ENCODE results near the gene YIF1A. TPM values are rescaled to one million over a fixed set of nuclear protein-coding genes. Genes with fewer than 3 reads are reported as not detected.
"Not testable (repeated sequence)": the region's sequence is repeated elsewhere in the genome, so short reads cannot be mapped to it uniquely, and the experiment has no call there.

The YIF1A gene
- total RNA-seq, 6 donors from 2014 or later, result 25.1 to 107 (median 68.2) TPM

DNA sequence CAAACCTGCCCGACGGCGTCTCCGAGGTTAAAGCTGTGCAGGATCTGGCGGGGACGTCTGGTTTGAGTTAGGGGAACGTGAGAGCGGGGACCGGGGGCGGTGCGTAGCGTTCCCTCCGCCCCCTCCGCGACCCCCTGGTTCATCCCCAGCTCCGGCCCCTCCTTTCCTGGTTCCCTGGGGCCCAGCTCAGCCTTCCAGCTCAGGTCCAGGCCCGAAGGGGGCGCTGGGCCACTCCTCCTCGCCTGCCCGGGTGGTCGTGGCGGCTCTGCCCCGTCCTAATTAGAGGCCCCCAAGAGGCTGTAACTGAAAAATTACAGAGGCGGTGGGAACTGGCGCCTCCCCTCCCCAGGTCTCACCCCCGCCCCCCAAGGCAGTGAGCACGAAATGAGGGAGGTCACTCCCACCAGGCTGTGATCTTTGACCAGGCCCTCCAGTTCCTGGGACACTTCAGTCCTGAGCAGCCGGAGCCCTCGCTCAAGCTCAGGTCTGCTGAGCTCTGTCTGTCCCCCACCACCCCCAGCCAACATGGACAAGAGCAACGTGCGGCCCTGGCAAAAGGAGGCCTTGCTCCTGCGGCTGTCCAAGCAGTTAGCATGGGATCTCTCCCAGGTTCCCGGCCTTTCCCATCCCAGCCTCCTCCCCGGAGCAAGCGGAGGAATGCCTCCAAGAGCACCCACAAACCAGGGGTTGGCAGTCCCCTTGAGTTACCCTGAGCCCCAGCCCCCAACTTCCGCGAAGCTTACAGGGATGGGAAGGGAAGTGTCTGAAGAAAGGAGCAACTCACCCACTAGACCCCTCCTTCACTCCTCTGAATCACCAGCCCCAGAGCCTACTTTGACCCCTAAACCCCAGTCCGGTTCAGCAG is 24.6 kb upstream of the YIF1A start:
- 43 to 49% methylated on average over 10 to 36 of the region's 38 CpGs for WGBS, 2 donors
- no peaks in the 10 kb centered on the region for H3K36me3 ChIP-seq
- no peaks in the 10 kb centered on the region for H3K27me3 ChIP-seq
- H3K9me3 ChIP-seq, result no peaks in the 10 kb centered on the region
- peak overlapping the region; percentile 82 to 86 (median 85) for H3K27ac ChIP-seq
- H3K4me3 ChIP-seq, result peak overlapping the region in 3 of 4 donors; percentile 54 to 71 (median 62)
- peak in 1 of 2 donors; percentile 0 for ATAC-seq (ENCODE audit: low FRiP score in 2 of 2)
- TF ChIP-seq, protein P1, sequence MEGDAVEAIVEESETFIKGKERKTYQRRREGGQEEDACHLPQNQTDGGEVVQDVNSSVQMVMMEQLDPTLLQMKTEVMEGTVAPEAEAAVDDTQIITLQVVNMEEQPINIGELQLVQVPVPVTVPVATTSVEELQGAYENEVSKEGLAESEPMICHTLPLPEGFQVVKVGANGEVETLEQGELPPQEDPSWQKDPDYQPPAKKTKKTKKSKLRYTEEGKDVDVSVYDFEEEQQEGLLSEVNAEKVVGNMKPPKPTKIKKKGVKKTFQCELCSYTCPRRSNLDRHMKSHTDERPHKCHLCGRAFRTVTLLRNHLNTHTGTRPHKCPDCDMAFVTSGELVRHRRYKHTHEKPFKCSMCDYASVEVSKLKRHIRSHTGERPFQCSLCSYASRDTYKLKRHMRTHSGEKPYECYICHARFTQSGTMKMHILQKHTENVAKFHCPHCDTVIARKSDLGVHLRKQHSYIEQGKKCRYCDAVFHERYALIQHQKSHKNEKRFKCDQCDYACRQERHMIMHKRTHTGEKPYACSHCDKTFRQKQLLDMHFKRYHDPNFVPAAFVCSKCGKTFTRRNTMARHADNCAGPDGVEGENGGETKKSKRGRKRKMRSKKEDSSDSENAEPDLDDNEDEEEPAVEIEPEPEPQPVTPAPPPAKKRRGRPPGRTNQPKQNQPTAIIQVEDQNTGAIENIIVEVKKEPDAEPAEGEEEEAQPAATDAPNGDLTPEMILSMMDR (IDR thresholded peaks at IDR 0.05), result no peak
- TF ChIP-seq POLR2AphosphoS5 (IDR thresholded peaks at IDR 0.05) (no peak), EP300 (IDR thresholded peaks at IDR 0.05) (no peak), POLR2A (IDR thresholded peaks at IDR 0.05) (no peak)
- peak in 1 of 2 donors; percentile 86 for DNase-seq
- H3K4me1 ChIP-seq, result peaks cover 32 to 40% (median 35%) of the 10 kb centered on the region in 4 donors

DNA sequence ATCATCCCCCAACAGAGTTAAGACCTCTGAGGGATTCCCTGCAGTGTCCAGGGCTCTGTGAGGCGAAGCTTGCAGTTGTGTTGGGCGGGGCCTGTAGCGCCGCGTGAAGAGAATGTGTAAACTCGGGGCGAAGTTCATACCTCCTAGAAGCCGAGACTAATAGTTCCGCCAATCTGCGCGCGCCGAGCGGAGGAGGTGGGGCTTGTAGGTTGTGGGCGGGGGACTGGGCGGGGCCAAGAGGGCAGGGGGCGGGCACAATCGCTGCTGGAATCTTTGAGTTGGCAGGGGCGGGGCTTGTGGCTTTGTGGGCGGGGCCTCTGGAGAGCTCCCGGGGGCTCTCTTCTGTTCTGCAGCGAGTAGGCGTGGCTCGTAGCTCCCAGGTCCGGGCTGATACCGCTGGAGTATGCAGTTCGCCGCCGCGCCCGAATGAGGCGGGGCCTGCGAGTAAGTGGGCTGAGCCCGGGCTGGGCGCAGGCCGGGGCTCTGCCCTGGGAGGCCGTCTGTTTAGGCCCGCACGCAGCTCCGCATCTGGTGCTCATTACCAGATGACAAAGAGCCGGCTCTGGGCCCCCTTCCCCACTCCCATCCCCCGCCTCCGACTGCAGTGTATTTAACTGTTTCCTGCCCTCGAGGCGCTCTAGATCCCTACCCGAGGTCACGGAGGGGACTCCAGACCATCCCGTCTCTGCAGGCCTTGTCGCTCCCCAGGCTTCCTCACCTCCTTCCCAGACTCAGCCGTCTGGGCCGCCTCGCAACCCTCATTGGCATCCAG is 23.8 kb upstream of the YIF1A start:
- ATAC-seq (ENCODE audit: low FRiP score in 2 of 2) (peak; percentile 91 to 96), DNase-seq (peak; percentile 99 to 100)
- 0 to 3% methylated on average over 4 to 44 of the region's 52 CpGs for WGBS, 2 donors
- Histone ChIP-seq H3K4me3 (peak overlapping the region; percentile 54 to 72 (median 66)), H3K27ac (peak overlapping the region; percentile 82 to 90 (median 86)), H3K36me3 (no peaks in the 10 kb centered on the region), H3K27me3 (no peaks in the 10 kb centered on the region), H3K9me3 (no peaks in the 10 kb centered on the region), H3K4me1 (peaks cover 24 to 32% (median 26%) of the 10 kb centered on the region in 4 donors)
- peak in 1 of 4 donors; percentile 47 for TF ChIP-seq POLR2A (IDR thresholded peaks at IDR 0.05)
- peak; percentile 6 to 55 for TF ChIP-seq POLR2AphosphoS5 (IDR thresholded peaks at IDR 0.05)
- TF ChIP-seq EP300 (IDR thresholded peaks at IDR 0.05), result no peak
- TF ChIP-seq, protein P1 (IDR thresholded peaks at IDR 0.05), result no peak

DNA sequence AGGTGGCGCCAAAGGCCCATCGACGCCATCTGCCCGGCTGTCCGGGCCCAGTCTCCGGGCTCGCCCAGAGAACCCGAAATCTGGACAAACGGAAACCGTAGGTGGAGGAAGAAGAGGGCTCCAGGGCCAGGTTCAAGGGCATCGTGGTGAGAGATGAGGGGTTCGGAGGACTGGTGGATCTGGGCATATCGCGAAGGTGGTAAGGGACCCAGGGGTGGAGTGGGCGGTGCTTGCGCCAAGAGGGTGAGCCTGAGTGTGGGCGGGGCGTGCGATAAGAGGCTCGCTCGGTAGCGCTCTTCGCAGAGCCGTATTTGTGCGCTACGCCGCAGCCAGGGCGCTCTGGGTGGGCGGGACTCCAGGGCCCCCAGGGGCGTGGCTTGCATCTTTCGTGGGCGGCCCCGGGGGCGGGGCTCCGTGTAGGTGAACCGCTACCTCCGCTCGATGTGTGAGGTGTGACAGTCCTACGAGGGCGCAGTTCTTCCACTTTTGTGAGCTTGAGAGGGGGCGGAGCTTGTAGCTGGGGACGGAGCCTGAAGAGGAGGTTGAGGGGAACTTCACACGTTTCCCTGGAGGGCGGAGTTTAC is 23.1 kb upstream of the YIF1A start:
- 0 to 1% methylated on average over 23 to 27 of the region's 44 CpGs for WGBS, 2 donors
- H3K27me3 ChIP-seq, result no peaks in the 10 kb centered on the region
- H3K4me3 ChIP-seq, result peak overlapping the region; percentile 54 to 72 (median 66)
- H3K27ac ChIP-seq, result peak overlapping the region; percentile 82 to 90 (median 86)
- TF ChIP-seq EP300 (IDR thresholded peaks at IDR 0.05) (no peak), POLR2AphosphoS5 (IDR thresholded peaks at IDR 0.05) (peak in 1 of 2 donors; percentile 58), POLR2A (IDR thresholded peaks at IDR 0.05) (peak in 2 of 4 donors; percentile 20 to 51)
- TF ChIP-seq, protein P1 (IDR thresholded peaks at IDR 0.05), result peak in 5 of 6 experiments; percentile 7 to 96 (median 93)
- DNase-seq (peak; percentile 91 to 98), ATAC-seq (ENCODE audit: low FRiP score in 2 of 2) (peak; percentile 85 to 92)
- no peaks in the 10 kb centered on the region for H3K9me3 ChIP-seq
- H3K36me3 ChIP-seq, result no peaks in the 10 kb centered on the region
- peaks cover 17 to 25% (median 20%) of the 10 kb centered on the region in 4 donors for H3K4me1 ChIP-seq

DNA sequence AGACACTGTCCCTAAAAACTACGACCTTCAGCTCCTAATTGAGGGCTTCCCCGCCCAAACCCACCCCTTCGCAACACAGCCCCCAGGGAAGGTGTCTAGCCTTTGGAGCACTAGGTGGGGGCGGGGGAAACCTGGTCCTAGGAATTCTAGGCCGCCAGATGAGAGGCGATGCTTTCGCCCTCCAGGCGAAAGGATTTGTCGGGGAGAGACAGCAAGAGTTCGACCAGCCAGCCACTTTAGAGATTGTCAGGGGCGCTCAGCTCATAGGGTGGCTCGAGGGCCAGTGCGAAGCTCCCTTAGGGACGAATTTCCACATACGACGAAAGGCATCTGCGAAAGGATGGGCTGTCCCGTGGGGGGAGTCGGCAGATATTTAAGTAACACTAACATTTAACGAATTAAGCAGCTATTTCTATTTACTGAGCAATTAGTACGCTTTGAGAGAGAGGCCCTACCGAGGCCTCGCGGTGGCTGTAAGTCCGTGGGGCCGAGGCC is 22.6 kb upstream of the YIF1A start:
- 25 to 29% methylated on average over 20 to 26 of the region's 26 CpGs for WGBS, 2 donors
- Histone ChIP-seq H3K36me3 (no peaks in the 10 kb centered on the region), H3K9me3 (no peaks in the 10 kb centered on the region), H3K4me1 (peaks cover 12 to 20% (median 14%) of the 10 kb centered on the region in 4 donors), H3K27ac (peak overlapping the region; percentile 82 to 90 (median 86)), H3K4me3 (peak overlapping the region; percentile 54 to 72 (median 66)), H3K27me3 (no peaks in the 10 kb centered on the region)
- TF ChIP-seq POLR2AphosphoS5 (IDR thresholded peaks at IDR 0.05) (no peak), POLR2A (IDR thresholded peaks at IDR 0.05) (no peak), EP300 (IDR thresholded peaks at IDR 0.05) (no peak)
- TF ChIP-seq, protein P1 (IDR thresholded peaks at IDR 0.05), result peak in 2 of 6 experiments; percentile 82 to 90
- DNase-seq (no peak), ATAC-seq (ENCODE audit: low FRiP score in 2 of 2) (no peak)

DNA sequence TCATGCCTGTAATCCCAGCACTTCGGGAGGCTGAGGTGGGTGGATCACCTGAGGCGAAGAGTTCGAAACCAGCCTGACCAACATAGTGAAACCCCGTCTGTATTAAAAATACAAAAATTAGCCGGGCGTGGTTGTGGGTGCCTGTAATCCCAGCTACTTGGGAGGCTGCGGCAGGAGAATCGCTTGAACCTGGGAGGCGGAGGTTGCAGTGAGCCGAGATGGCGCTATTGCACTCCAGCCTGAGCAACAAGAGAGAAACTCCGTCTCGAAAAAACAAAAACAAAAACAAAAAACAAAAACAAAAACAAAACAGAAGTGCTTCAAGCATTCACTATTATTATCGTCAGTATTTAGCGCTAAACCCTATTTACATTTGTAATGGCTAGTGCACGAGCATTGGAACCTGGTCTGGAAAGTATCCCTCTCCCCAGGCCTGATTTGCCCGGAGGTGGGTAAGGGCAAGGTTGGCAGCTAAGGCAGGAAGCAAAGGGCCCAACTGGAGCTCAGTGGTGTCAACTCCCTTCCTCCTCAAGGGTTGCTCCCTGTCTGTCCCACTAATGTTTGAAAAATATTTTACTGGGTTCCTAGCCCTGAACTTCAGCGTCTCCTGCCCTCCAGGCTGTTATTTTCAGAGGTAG is 22.0 kb upstream of the YIF1A start:
- H3K36me3 ChIP-seq; H3K27me3 ChIP-seq; H3K9me3 ChIP-seq; H3K4me3 ChIP-seq; H3K27ac ChIP-seq; DNase-seq; ATAC-seq (ENCODE audit: low FRiP score in 2 of 2): not testable (repeated sequence)
- 81 to 83% methylated on average over 18 of the region's 18 CpGs for WGBS, 2 donors
- peaks cover 9 to 14% (median 12%) of the 10 kb centered on the region in 4 donors for H3K4me1 ChIP-seq
